ENCODE data around the gene GJC2. TPM values are rescaled to one million over a fixed set of nuclear protein-coding genes. Genes with fewer than 3 reads are reported as not detected.

Gene GJC2
- total RNA-seq, 4 donors from 2014 or later, result 0.88 to 0.94 TPM; not detected in 2

DNA sequence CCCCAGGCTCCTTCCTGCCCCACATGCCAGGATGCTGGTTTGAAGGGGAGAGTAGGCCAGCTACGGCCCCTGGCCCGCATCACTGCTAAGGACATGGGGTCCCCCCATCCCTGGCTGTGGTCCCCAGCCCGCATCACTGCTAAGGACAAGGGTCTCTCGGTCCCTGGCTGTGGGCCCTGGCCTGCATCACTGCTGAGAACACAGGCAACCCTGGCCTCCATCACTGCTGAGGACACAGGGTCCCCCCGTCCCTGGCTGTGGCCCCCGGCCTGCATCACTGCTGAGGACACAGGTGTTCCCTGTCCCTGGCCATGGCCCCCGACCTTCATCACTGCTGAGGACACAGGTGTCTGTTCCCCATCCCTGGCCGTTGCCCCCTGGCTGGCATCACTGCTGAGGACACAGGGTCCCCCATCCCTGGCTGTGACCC is 57.7 kb downstream of the GJC2 start:
- H3K27me3 ChIP-seq, result no peaks in the 10 kb centered on the region
- no peak overlapping the region for H3K4me3 ChIP-seq
- peaks cover 0 to 1% (median 0%) of the 10 kb centered on the region in 4 donors for H3K4me1 ChIP-seq
- no peak for DNase-seq
- TF ChIP-seq, protein P1, sequence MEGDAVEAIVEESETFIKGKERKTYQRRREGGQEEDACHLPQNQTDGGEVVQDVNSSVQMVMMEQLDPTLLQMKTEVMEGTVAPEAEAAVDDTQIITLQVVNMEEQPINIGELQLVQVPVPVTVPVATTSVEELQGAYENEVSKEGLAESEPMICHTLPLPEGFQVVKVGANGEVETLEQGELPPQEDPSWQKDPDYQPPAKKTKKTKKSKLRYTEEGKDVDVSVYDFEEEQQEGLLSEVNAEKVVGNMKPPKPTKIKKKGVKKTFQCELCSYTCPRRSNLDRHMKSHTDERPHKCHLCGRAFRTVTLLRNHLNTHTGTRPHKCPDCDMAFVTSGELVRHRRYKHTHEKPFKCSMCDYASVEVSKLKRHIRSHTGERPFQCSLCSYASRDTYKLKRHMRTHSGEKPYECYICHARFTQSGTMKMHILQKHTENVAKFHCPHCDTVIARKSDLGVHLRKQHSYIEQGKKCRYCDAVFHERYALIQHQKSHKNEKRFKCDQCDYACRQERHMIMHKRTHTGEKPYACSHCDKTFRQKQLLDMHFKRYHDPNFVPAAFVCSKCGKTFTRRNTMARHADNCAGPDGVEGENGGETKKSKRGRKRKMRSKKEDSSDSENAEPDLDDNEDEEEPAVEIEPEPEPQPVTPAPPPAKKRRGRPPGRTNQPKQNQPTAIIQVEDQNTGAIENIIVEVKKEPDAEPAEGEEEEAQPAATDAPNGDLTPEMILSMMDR (IDR thresholded peaks at IDR 0.05), result no peak
- TF ChIP-seq POLR2A (IDR thresholded peaks at IDR 0.05), result no peak
- no peaks in the 10 kb centered on the region for H3K9me3 ChIP-seq
- H3K36me3 ChIP-seq, result no peaks in the 10 kb centered on the region
- peak overlapping the region in 1 of 4 donors; percentile 25 for H3K27ac ChIP-seq

DNA sequence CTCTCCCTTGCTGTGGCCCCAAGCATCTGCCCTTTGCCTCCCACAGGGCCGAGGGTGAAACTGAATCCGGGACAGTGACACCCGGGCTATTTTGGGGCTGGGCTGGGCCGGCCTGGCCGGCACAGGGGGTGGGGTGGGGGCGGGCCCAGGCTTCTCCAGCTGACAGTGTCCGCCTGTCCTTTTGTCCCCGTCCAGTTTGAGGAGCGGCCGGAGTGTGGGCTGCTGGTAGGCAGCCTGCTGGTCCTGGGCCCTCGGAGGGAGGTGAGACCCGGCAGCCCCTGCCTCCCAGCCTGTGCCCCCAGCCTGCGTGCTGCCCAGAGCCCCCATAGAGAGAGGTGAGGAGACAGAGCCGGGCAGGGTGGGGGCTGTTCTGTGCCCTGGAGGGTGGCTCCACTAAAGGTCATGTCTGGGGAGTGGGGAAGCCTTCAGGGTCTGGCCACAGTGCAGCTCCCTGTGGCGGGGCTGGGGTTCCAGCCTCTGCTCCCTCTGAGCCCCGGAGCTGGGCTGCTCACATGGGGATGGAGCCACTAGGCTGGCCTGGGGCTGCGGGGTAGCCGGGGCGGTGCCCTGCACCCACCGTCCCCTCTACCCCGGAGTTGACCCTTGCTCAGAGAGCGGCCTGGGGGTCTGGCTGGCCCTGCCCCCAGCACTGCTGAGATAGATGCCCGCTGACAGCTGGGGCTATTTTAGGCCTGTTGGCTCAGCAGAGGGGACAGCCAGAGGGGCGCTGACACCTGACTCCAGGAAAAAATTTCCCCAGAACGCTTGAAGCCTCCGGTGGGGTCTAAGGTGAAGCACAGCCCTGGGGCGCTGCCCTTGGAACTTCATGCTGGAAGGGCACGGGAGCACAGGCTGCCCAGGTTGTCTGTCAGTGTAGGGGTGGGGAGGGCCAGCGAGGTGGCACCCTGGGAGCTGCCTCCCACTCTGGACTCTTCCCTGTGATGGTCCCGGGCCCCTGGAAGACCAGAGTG is 58.4 kb downstream of the GJC2 start, which contains the start of gene OBSCN:
OBSCN (plus strand) TSS at position 194 of the 971 bp plus-strand sequence. CDS start 3,740 bp downstream, outside the sequence.
- no peak for TF ChIP-seq POLR2A (IDR thresholded peaks at IDR 0.05)
- TF ChIP-seq, protein P1 (IDR thresholded peaks at IDR 0.05), result no peak
- Histone ChIP-seq H3K9me3 (no peaks in the 10 kb centered on the region), H3K27me3 (no peaks in the 10 kb centered on the region), H3K36me3 (no peaks in the 10 kb centered on the region), H3K4me1 (peaks cover 0 to 9% (median 2%) of the 10 kb centered on the region in 4 donors), H3K4me3 (peak within 1 kb of the TSS in 1 of 4 donors; percentile 7), H3K27ac (peak within 1 kb of the TSS in 1 of 4 donors; percentile 25)
- peak in 1 of 3 donors; percentile 41 for DNase-seq

DNA sequence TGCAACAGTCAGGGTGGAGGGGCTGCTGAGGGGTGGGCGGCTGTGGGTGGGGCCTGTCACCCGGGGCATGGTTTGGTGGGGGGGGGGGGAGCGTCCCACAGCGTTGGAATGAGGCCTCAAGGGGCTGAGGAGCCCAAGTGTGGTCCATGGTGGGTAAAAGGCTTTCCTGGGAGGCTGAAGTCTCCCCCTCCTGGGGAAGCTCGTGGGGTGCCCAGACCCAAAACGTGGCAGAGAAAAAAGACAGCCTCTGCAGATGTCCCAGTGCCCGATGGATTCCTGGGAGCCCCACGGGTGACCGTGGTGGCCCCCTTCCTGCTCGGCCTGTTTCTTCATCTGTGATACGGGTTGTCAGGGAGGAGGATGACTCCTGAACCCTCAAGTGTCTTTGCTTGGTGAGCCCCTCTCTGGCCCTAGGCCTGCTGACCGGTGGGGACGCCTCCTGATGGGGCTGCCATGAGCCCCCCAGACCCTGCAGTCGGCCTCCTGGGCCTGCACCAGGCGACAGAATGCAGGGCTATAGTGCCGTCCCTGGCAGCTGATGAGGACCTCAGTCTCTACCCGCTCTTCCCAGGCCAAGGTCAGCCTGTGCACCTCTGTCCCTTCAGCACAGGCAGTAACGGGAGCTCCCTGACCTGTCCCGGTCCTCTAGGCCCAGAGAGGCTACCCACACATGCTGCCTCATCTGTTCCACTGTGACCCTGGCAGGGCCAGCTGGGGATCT is 59.3 kb downstream of the GJC2 start:
- H3K36me3 ChIP-seq, result no peaks in the 10 kb centered on the region
- peaks cover 0 to 10% (median 3%) of the 10 kb centered on the region in 4 donors for H3K4me1 ChIP-seq
- DNase-seq, result peak in 2 of 3 donors; percentile 1 to 38
- TF ChIP-seq, protein P1 (IDR thresholded peaks at IDR 0.05), result no peak
- TF ChIP-seq POLR2A (IDR thresholded peaks at IDR 0.05), result no peak
- no peaks in the 10 kb centered on the region for H3K27me3 ChIP-seq
- H3K4me3 ChIP-seq, result peak overlapping the region in 1 of 4 donors; percentile 7
- no peaks in the 10 kb centered on the region for H3K9me3 ChIP-seq
- H3K27ac ChIP-seq, result no peak overlapping the region

Small RNA genes within 50 kb of the gene (small RNA-seq; reads per million reads assigned to genes)
- 0 reads per million in 2 donors for gene AL359510.1

Other genes starting within 250 kb of the GJC2 start
- 1 to 10 TPM in 3 of 4 donors, under 1 TPM in 1; 0.83 to 3.5 (median 2.6) TPM for gene WNT9A, start 202.0 kb upstream of the GJC2 start, total RNA-seq
- gene WNT3A, start 142.9 kb upstream of the GJC2 start, total RNA-seq, result not detected
- 100 to 1,000 TPM; 243 to 434 (median 392) TPM for gene ARF1, start 67.2 kb upstream of the GJC2 start, total RNA-seq
- 10 to 100 TPM in 3 of 4 donors, 1 to 10 TPM in 1; 6.0 to 19.8 (median 16.2) TPM for gene C1orf35, start 46.6 kb upstream of the GJC2 start, total RNA-seq
- gene MRPL55, start 40.6 kb upstream of the GJC2 start, total RNA-seq, result 10 to 100 TPM; 70.1 to 99.6 (median 80.8) TPM
- 100 to 1,000 TPM; 206 to 232 (median 224) TPM for gene GUK1, start 9.7 kb upstream of the GJC2 start, total RNA-seq
- 10 to 100 TPM in 2 of 4 donors, 1 to 10 TPM in 2; 8.2 to 11.8 (median 10.3) TPM for gene IBA57, start 15.9 kb downstream of the GJC2 start, total RNA-seq
- gene OBSCN, start 58.1 kb downstream of the GJC2 start, total RNA-seq, result 100 to 1,000 TPM in 1 of 4 donors, 10 to 100 TPM in 2, 1 to 10 TPM in 1; 5.8 to 136 (median 34.4) TPM

Measured in Peyer's patch (tissue), 4 donors.